Colonic mucosa (tissue), 4 donors: ENCODE measurements around the gene NBEA. TPM values are rescaled to one million over a fixed set of nuclear protein-coding genes. Genes with fewer than 3 reads are reported as not detected.
"Not testable (repeated sequence)": the region's sequence is repeated elsewhere in the genome, so short reads cannot be mapped to it uniquely, and the experiment has no call there.

Experiments used
- DNase-seq: peaks from one replicate; pipeline ENCODE4 v3.0.0-alpha.2; 2020
- H3K27ac ChIP-seq: fragments of 200-600 bp; one replicate; pipeline ENCODE4 v1.8.0; 2021
- H3K27me3 ChIP-seq: fragments of 200-600 bp; one replicate; pipeline ENCODE4 v1.8.0; 2021
- H3K36me3 ChIP-seq: fragments of 200-600 bp; one replicate; pipeline ENCODE4 v1.8.0; 2021
- H3K4me1 ChIP-seq: fragments of 200-600 bp; one replicate; pipeline ENCODE4 v1.8.0; 2021; ENCODE audit warnings: mild to moderate bottlenecking
- H3K4me3 ChIP-seq: fragments of 200-600 bp; one replicate; pipeline ENCODE4 v1.8.0; 2021
- H3K9ac ChIP-seq, 2 donors: one replicate each; pipeline ENCODE4 v1.7.0; 2013; ENCODE audit warnings: control low read depth in 2 of 2, low read depth in 2 of 2, low read length in 2 of 2
- H3K9me3 ChIP-seq: fragments of 200-600 bp; one replicate; pipeline ENCODE4 v1.8.0; 2021
- intact Hi-C: fragments of 100-400 bp; cut with DNase I; formaldehyde crosslinking; loops from one replicate; pipeline ENCODE4 v1.14.1; 2022
- total RNA-seq, 2 donors: library from RNA; stranded (reverse); fragmentation: NEBNext Ultra II Directional in 1 of 2; extraction: Animal tissue kit (Norgen Biotek cat#: 25700) in 1 of 2; gene quantifications; one replicate each; pipeline ENCODE4 v1.2.1, GENCODE V29; 2021
- TF ChIP-seq, protein P1 (sequence below): fragments of 200-600 bp; IDR thresholded peaks from one replicate; pipeline ENCODE4 v1.8.0; 2022; ENCODE audit warnings: antibody characterized with exemption, mild to moderate bottlenecking
- donor health status: healthy.
- donor health status: DM: no; HTN: no; CAD: no.
- donor health status: DM: no; HTN: no; CAD: no.

NBEA gene
- total RNA-seq, 2 donors from 2014 or later, result 1.9 to 5.5 TPM

- DNase-seq, result no peak
- no peak overlapping the region for H3K4me3 ChIP-seq
- intact Hi-C loops, result no loop called here
- no peak overlapping the region for H3K9ac ChIP-seq
- no peak overlapping the region for H3K27ac ChIP-seq
- TF ChIP-seq, protein P1, sequence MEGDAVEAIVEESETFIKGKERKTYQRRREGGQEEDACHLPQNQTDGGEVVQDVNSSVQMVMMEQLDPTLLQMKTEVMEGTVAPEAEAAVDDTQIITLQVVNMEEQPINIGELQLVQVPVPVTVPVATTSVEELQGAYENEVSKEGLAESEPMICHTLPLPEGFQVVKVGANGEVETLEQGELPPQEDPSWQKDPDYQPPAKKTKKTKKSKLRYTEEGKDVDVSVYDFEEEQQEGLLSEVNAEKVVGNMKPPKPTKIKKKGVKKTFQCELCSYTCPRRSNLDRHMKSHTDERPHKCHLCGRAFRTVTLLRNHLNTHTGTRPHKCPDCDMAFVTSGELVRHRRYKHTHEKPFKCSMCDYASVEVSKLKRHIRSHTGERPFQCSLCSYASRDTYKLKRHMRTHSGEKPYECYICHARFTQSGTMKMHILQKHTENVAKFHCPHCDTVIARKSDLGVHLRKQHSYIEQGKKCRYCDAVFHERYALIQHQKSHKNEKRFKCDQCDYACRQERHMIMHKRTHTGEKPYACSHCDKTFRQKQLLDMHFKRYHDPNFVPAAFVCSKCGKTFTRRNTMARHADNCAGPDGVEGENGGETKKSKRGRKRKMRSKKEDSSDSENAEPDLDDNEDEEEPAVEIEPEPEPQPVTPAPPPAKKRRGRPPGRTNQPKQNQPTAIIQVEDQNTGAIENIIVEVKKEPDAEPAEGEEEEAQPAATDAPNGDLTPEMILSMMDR, result no peak
- no peaks in the 10 kb centered on the region for H3K9me3 ChIP-seq
- no peaks in the 10 kb centered on the region for H3K27me3 ChIP-seq
- H3K4me1 ChIP-seq, result no peaks in the 10 kb centered on the region
- H3K36me3 ChIP-seq, result no peaks in the 10 kb centered on the region
Measured at GRCh38 chr13:35669321-35669720, 727.3 kb downstream of the NBEA start.

DNA sequence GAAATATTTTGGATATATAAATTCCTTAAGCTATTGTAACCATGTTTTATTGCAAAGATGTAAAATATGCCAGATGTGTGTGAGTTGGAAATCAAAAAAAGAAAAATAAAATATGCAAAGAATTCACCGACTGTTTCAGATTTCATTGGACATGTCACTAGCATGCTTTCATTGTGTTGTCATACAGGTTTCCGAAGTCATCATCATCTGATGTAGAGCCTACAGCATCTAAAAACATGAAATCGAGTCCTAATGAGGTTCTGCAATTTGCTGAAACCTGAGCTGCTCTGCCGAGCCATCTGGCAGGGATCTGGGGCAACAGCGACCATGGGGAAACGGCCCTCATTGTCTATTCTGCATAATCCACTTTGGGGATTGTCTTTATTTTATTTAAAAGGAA is 730.5 kb downstream of the NBEA start:
- Histone ChIP-seq H3K4me3 (no peak overlapping the region), H3K9ac (no peak overlapping the region), H3K9me3 (no peaks in the 10 kb centered on the region), H3K4me1 (no peaks in the 10 kb centered on the region), H3K36me3 (no peaks in the 10 kb centered on the region), H3K27ac (no peak overlapping the region), H3K27me3 (no peaks in the 10 kb centered on the region)
- TF ChIP-seq, protein P1, result no peak
- intact Hi-C loops, result no loop called here
- no peak for DNase-seq

DNA sequence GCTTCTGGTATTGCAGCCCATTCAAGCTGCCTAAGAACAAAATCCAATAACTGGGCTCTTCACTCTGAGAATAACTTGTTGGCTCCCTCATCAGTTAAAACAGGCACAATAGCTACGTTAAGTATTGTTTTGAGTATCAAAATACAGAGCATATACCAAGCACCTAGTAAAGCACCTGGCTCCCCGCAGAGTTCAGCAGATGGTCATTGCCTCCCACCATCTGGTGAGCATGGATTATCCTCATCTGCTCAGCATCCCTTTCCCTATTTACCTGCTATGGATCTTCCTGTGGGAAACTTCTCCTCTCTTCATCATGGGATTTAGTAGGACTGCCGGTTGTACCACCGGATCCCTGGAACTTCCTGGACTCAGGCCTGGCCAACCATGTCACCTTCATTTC is 733.6 kb downstream of the NBEA start:
- H3K4me3 ChIP-seq, result no peak overlapping the region
- H3K36me3 ChIP-seq, result no peaks in the 10 kb centered on the region
- intact Hi-C loops, result no loop called here
- TF ChIP-seq, protein P1, result no peak
- DNase-seq, result no peak
- H3K27me3 ChIP-seq, result no peaks in the 10 kb centered on the region
- H3K9me3 ChIP-seq, result no peaks in the 10 kb centered on the region
- no peaks in the 10 kb centered on the region for H3K4me1 ChIP-seq
- H3K9ac ChIP-seq, result no peak overlapping the region
- no peak overlapping the region for H3K27ac ChIP-seq

- H3K9ac ChIP-seq, H3K9me3 ChIP-seq, DNase-seq, H3K27me3 ChIP-seq, intact Hi-C loops, H3K36me3 ChIP-seq, H3K4me3 ChIP-seq, H3K4me1 ChIP-seq, H3K27ac ChIP-seq: not testable (repeated sequence)
Measured at GRCh38 chr13:35677863-35678262, 735.8 kb downstream of the NBEA start.

- intact Hi-C loops, result no loop called here
- no peaks in the 10 kb centered on the region for H3K4me1 ChIP-seq
- H3K9ac ChIP-seq, result no peak overlapping the region
- no peaks in the 10 kb centered on the region for H3K36me3 ChIP-seq
- no peak for DNase-seq
- TF ChIP-seq, protein P1, result no peak
- H3K4me3 ChIP-seq, result no peak overlapping the region
- H3K27me3 ChIP-seq, result no peaks in the 10 kb centered on the region
- no peaks in the 10 kb centered on the region for H3K9me3 ChIP-seq
- H3K27ac ChIP-seq, result no peak overlapping the region
Measured at GRCh38 chr13:35681685-35682084, 739.6 kb downstream of the NBEA start.

GRCh38 chr13:35684432-35684831 is 742.4 kb downstream of the NBEA start:
- no peak overlapping the region for H3K27ac ChIP-seq
- TF ChIP-seq, protein P1, result no peak
- no peaks in the 10 kb centered on the region for H3K27me3 ChIP-seq
- H3K9me3 ChIP-seq, result no peaks in the 10 kb centered on the region
- no peaks in the 10 kb centered on the region for H3K4me1 ChIP-seq
- no peaks in the 10 kb centered on the region for H3K36me3 ChIP-seq
- no peak overlapping the region for H3K4me3 ChIP-seq
- H3K9ac ChIP-seq, result no peak overlapping the region
- no peak for DNase-seq
- intact Hi-C loops, result no loop called here
